ENCODE data around the gene PRKCB.

DNA sequence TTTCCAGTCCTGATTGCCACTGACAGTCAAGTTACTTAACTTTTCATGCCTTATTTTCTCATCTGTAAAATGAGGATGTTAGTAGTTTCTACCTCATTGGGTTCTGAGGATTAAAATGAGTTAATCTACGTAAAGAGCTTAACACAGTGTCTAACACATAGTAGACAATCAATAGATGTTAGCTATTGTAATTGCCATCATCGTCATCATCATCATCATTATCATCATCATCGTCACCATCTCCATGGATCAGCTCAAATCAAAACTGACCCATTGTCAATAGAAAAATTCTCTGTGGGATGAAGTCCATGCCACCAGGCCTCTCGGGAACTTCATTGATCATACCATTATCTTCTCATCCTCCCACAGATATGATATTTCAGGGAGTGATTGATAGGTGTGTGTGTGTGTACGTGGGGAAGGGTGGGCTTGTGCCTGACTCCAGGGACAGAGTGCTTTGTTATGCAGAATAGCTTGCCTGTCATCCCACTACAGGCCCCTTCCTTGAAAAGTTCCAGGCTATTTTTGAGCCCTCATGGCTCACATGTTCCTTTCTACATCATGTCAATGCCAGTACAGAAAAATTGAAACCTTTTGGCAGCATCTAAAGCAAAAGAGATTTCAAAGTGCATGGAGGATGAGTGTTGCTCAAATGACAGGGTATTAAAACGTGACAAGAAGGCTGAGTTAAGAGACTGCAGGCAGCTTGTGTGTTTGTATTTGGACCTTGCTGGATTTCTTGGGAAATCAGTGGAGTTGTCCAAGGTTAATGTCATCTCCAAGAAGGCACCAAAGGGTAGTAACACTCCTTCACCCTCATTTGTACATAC, 133.9 kb downstream of the PRKCB start:
- TF ChIP-seq RAD21 (IDR thresholded peaks at IDR 0.05; ENCODE audit: low read depth) (no peak), EZH2 (IDR thresholded peaks at IDR 0.05) (no peak), CEBPB (IDR thresholded peaks at IDR 0.05; ENCODE audit: low read depth) (no peak), MAX (IDR thresholded peaks at IDR 0.05) (no peak)
- TF ChIP-seq, protein P1, sequence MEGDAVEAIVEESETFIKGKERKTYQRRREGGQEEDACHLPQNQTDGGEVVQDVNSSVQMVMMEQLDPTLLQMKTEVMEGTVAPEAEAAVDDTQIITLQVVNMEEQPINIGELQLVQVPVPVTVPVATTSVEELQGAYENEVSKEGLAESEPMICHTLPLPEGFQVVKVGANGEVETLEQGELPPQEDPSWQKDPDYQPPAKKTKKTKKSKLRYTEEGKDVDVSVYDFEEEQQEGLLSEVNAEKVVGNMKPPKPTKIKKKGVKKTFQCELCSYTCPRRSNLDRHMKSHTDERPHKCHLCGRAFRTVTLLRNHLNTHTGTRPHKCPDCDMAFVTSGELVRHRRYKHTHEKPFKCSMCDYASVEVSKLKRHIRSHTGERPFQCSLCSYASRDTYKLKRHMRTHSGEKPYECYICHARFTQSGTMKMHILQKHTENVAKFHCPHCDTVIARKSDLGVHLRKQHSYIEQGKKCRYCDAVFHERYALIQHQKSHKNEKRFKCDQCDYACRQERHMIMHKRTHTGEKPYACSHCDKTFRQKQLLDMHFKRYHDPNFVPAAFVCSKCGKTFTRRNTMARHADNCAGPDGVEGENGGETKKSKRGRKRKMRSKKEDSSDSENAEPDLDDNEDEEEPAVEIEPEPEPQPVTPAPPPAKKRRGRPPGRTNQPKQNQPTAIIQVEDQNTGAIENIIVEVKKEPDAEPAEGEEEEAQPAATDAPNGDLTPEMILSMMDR (IDR thresholded peaks at IDR 0.05 in 2 of 3, conservative IDR thresholded peaks at IDR 0.05 in 1 of 3; ENCODE audit: borderline replicate concordance in 1 of 3, insufficient read depth in 1 of 3, low read depth in 2 of 3, low read length in 2 of 3), result no peak

Measured in HCT116 (cell line).